Ovary (tissue), 9 donors: Measurements from ENCODE around the gene OR4D11. TPM values are rescaled to one million over a fixed set of nuclear protein-coding genes. Genes with fewer than 3 reads are reported as not detected.
"Not testable (repeated sequence)": the region's sequence is repeated elsewhere in the genome, so short reads cannot be mapped to it uniquely, and the experiment has no call there.

Experiments
- DNase-seq, 5 donors: peaks; one replicate each; pipeline ENCODE4 v3.0.0-alpha.2; 2019 to 2020
- H3K27ac ChIP-seq, 2 donors: fragments of 200-600 bp; one replicate each; pipeline versions ENCODE4 v1.5.1 to v1.8.0; 2019 to 2022
- H3K27me3 ChIP-seq: fragments of 200-600 bp; one replicate; pipeline ENCODE4 v1.8.0; 2022
- H3K36me3 ChIP-seq: fragments of 200-600 bp; sonication (generic); one replicate; pipeline ENCODE4 v1.5.1; 2019
- H3K4me1 ChIP-seq: one replicate; pipeline ENCODE4 v1.8.1; 2013; ENCODE audit warnings: mild to moderate bottlenecking, moderate library complexity; ENCODE audit not compliant: insufficient read depth
- H3K4me3 ChIP-seq: fragments of 200-600 bp; sonication (generic); one replicate; pipeline ENCODE4 v1.5.1; 2017
- H3K9me3 ChIP-seq, 2 donors: fragments of 200-600 bp in 1 of 2; sonication (generic) in 1 of 2; one replicate each; pipeline versions ENCODE4 v1.5.1 to v1.8.1; 2013 to 2019; ENCODE audit warnings: mild to moderate bottlenecking in 1 of 2, moderate library complexity in 1 of 2
- CTCF ChIP-seq, 3 donors: fragments of 450-650 bp in 2 of 3; fragments of 200-600 bp in 1 of 3; IDR thresholded peaks; one replicate each; pipeline versions ENCODE4 v1.5.1 to v1.8.0; 2016 to 2022; ENCODE audit warnings: antibody characterized with exemption in 3 of 3, mild to moderate bottlenecking in 1 of 3
- EP300 ChIP-seq: sonication (generic); formaldehyde crosslinking; IDR thresholded peaks from one replicate; pipeline ENCODE4 v1.6.1; 2017; ENCODE audit warnings: antibody characterized with exemption
- POLR2A ChIP-seq: fragments of 450-650 bp; IDR thresholded peaks from one replicate; pipeline ENCODE4 v1.6.1; 2017; ENCODE audit warnings: antibody characterized with exemption, mild to moderate bottlenecking, moderate library complexity
- WGBS, 3 donors: extraction: QIAGEN DNeasy Blood & Tissue Kit in 1 of 3; methylation state at CpG; one replicate each; pipeline versions ENCODE4 v1.1.5 to v1.1.7; 2013 to 2017; 5-methylcytosine and 5-hydroxymethylcytosine counted together
- intact Hi-C, 4 donors: fragments of 100-400 bp; cut with DNase I; formaldehyde crosslinking; loops; one replicate each; pipeline versions ENCODE4 v1.11.0 to v1.15.1; 2022 to 2023
- polyA plus RNA-seq, 2 donors: library from polyadenylated mRNA; stranded (reverse); fragments of 200-250 nt in 1 of 2; fragments of 350-450 nt in 1 of 2; fragmentation: Illumina TruSeq in 1 of 2; extraction: RNeasy Lipid Tissue Mini Kit (QIAGEN cat#74804) in 1 of 2; gene quantifications; one replicate each; pipeline ENCODE4 v1.2.3, GENCODE V29; 2013 to 2014
- total RNA-seq, 7 donors: library from RNA; depleted of rRNA in 2 of 7; stranded (reverse); fragments of >200 nt in 2 of 7; fragmentation: NEBNext Ultra II Directional in 3 of 7; extraction: Animal tissue kit (Norgen Biotek cat#: 25700) in 3 of 7; gene quantifications; one replicate each; pipeline versions ENCODE4 v1.1.0 to v1.2.4, GENCODE V29; 2016 to 2023
- donor health status: DM: no; HTN: no; CAD: no; lungs with moderate emphysema.
- donor health status: DM: no; HTN: no; CAD: no.
- donor health status: Bipolar disorder and iron deficiency.
- donor health status: DM: yes; HTN: yes; CAD: no.
- donor health status: DM: no; HTN: no; CAD: no.
- donor health status: DM: yes; HTN: yes; CAD: no.

The OR4D11 gene
- total and polyA plus RNA-seq, 9 donors: not detected

GRCh38 chr11:59510941-59511589 lies 7.7 kb downstream of the OR4D11 start, which contains the start of gene OR4D9:
OR4D9 (plus strand) TSS chr11:59511539; CDS start chr11:59514913, 3,374 bp downstream.
- WGBS, 3 donors: 41 to 60% (median 44%) methylated on average over 2 of the region's 2 CpGs
- TF ChIP-seq CTCF (IDR thresholded peaks at IDR 0.05) (no peak), POLR2A (no peak), EP300 (no peak)
- DNase-seq: no peak
- intact Hi-C loops: no loop called here
- H3K27ac ChIP-seq: no peak within 1 kb of the TSS
- no peaks in the 10 kb centered on the region for H3K9me3 ChIP-seq
- H3K4me1 ChIP-seq: no peaks in the 10 kb centered on the region
- no peak within 1 kb of the TSS for H3K4me3 ChIP-seq
- H3K36me3 ChIP-seq: no peaks in the 10 kb centered on the region
- H3K27me3 ChIP-seq: no peaks in the 10 kb centered on the region

GRCh38 chr11:59511675-59512074 lies 8.3 kb downstream of the OR4D11 start:
- DNase-seq: no peak
- Histone ChIP-seq H3K4me1 (no peaks in the 10 kb centered on the region), H3K36me3 (no peaks in the 10 kb centered on the region), H3K4me3 (no peak overlapping the region), H3K27ac (no peak overlapping the region), H3K9me3 (no peaks in the 10 kb centered on the region), H3K27me3 (no peaks in the 10 kb centered on the region)
- WGBS, 3 donors: 42 to 72% (median 55%) methylated on average over 1 of the region's 1 CpG
- TF ChIP-seq POLR2A: no peak
- no peak for TF ChIP-seq EP300
- no peak for TF ChIP-seq CTCF (IDR thresholded peaks at IDR 0.05)
- intact Hi-C loops: no loop called here

- WGBS, 3 donors: 67 to 78% (median 68%) methylated on average over 2 of the region's 2 CpGs
- H3K9me3 ChIP-seq, intact Hi-C loops, H3K4me3 ChIP-seq, H3K4me1 ChIP-seq, H3K36me3 ChIP-seq, DNase-seq, H3K27me3 ChIP-seq, H3K27ac ChIP-seq: not testable (repeated sequence)
Observed at GRCh38 chr11:59520139-59520538, 16.8 kb downstream of the OR4D11 start.

- H3K9me3 ChIP-seq: no peaks in the 10 kb centered on the region
- no peaks in the 10 kb centered on the region for H3K36me3 ChIP-seq
- H3K4me3 ChIP-seq: no peak overlapping the region
- WGBS, 3 donors: 35 to 65% (median 41%) methylated on average over 5 of the region's 5 CpGs
- H3K4me1 ChIP-seq: no peaks in the 10 kb centered on the region
- no peaks in the 10 kb centered on the region for H3K27me3 ChIP-seq
- DNase-seq: no peak
- no peak overlapping the region for H3K27ac ChIP-seq
- TF ChIP-seq CTCF (IDR thresholded peaks at IDR 0.05) (no peak), EP300 (no peak), POLR2A (no peak)
- intact Hi-C loops: no loop called here
Observed at GRCh38 chr11:59520741-59521140, 17.4 kb downstream of the OR4D11 start.

GRCh38 chr11:59523541-59523940 lies 20.2 kb downstream of the OR4D11 start:
- no peak overlapping the region for H3K27ac ChIP-seq
- WGBS, 3 donors: 5 to 29% (median 15%) methylated on average over 1 of the region's 1 CpG
- no peak for TF ChIP-seq CTCF (IDR thresholded peaks at IDR 0.05)
- no peak for TF ChIP-seq POLR2A
- no peak for TF ChIP-seq EP300
- intact Hi-C loops: no loop called here
- H3K36me3 ChIP-seq: no peaks in the 10 kb centered on the region
- H3K27me3 ChIP-seq: no peaks in the 10 kb centered on the region
- no peaks in the 10 kb centered on the region for H3K9me3 ChIP-seq
- DNase-seq: no peak
- H3K4me1 ChIP-seq: no peaks in the 10 kb centered on the region
- H3K4me3 ChIP-seq: no peak overlapping the region
